Immature natural killer cell (primary cell): ENCODE results near the gene ZBTB21. TPM values are rescaled to one million over a fixed set of nuclear protein-coding genes. Genes with fewer than 3 reads are reported as not detected.

ENCODE experiments used
- DNase-seq, 3 donors: peaks; one replicate each; pipeline ENCODE4 v3.0.0; 2022; ENCODE audit warnings: mixed read lengths in 1 of 3
- H3K27ac Mint-ChIP-seq, 6 donors: one replicate each; pipeline ENCODE4 v1.8.0; 2020; ENCODE audit warnings: mixed read lengths in 6 of 6, mild to moderate bottlenecking in 5 of 6, inconsistent platforms in 4 of 6, moderate library complexity in 3 of 6
- H3K27me3 Mint-ChIP-seq, 3 donors: one replicate each; pipeline ENCODE4 v1.8.0; 2020 to 2021; ENCODE audit warnings: low read depth in 3 of 3, mild to moderate bottlenecking in 3 of 3, mixed read lengths in 3 of 3, moderate library complexity in 3 of 3, inconsistent platforms in 1 of 3
- H3K36me3 Mint-ChIP-seq, 3 donors: one replicate each; pipeline ENCODE4 v1.8.0; 2020; ENCODE audit warnings: mixed read lengths in 3 of 3, inconsistent platforms in 2 of 3, mild to moderate bottlenecking in 2 of 3
- H3K4me1 Mint-ChIP-seq, 2 donors: one replicate each; pipeline ENCODE4 v1.8.0; 2020; ENCODE audit warnings: inconsistent platforms in 2 of 2, mild to moderate bottlenecking in 2 of 2, mixed read lengths in 2 of 2, moderate library complexity in 1 of 2
- H3K4me3 Mint-ChIP-seq, 5 donors: one replicate each; pipeline ENCODE4 v1.8.0; 2020; ENCODE audit warnings: mild to moderate bottlenecking in 5 of 5, mixed read lengths in 5 of 5, inconsistent platforms in 3 of 5, moderate library complexity in 3 of 5
- H3K9me3 Mint-ChIP-seq, 6 donors: one replicate each; pipeline ENCODE4 v1.8.0; 2020; ENCODE audit warnings: mild to moderate bottlenecking in 6 of 6, mixed read lengths in 6 of 6, inconsistent platforms in 4 of 6, moderate library complexity in 3 of 6
- polyA plus RNA-seq, 3 donors: library from polyadenylated mRNA; unstranded; fragments of 300-500 nt; fragmentation: Illumina TruSeq; gene quantifications; one replicate each; pipeline ENCODE4 v1.2.3, GENCODE V29; 2021

The ZBTB21 gene
- polyA plus RNA-seq, 3 donors from 2014 or later, result 1.3 to 4.1 (median 2.2) TPM

DNA sequence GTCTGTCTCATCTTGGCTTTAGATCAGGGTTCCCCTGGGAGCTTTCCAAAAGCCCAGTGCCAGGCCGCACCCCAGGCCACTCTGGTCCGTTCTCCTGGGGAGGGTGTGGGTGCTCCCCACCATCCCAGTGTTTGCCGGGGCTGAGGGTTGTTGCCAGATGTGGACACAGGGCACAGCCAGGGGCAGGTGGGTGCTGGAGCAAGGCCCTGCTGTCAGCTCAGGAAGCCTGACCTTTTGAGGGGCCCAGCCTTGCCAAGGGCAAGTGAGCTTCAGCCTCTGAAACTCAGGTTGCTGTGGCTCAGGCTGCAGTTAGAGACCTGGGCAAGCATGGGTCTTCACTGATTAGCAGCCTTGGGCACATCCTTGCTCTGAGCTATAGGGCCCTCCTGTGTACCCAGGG is 22.8 kb upstream of the ZBTB21 start:
- Mint-ChIP-seq H3K4me3 (no peak overlapping the region), H3K27me3 (peaks cover 3 to 6% (median 4%) of the 10 kb centered on the region in 3 donors), H3K4me1 (no peaks in the 10 kb centered on the region), H3K27ac (no peak overlapping the region), H3K9me3 (no peaks in the 10 kb centered on the region), H3K36me3 (no peaks in the 10 kb centered on the region)
- no peak for DNase-seq

DNA sequence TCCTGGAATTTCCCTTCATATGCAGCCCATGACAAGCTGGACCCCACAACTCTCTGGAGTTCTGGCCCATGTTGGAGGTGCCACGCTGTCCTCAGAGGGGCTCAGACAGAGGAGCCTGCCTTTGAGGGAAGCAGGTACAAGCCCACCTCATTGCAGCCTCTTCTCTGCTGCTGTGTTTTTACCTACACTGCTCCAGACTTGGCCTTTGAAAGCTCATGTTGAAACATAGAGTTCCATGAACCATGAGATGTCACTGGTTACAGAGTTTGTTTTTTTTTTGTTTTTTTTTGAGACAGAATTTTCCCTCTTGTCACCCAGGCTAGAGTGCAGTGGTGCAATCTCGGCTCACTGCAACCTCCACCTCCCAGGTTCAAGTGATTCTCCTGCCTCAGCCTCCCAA is 22.1 kb upstream of the ZBTB21 start:
- Mint-ChIP-seq H3K9me3 (no peaks in the 10 kb centered on the region), H3K4me1 (no peaks in the 10 kb centered on the region), H3K27ac (no peak overlapping the region), H3K4me3 (no peak overlapping the region), H3K27me3 (peaks cover 3 to 6% (median 4%) of the 10 kb centered on the region in 3 donors), H3K36me3 (no peaks in the 10 kb centered on the region)
- no peak for DNase-seq

DNA sequence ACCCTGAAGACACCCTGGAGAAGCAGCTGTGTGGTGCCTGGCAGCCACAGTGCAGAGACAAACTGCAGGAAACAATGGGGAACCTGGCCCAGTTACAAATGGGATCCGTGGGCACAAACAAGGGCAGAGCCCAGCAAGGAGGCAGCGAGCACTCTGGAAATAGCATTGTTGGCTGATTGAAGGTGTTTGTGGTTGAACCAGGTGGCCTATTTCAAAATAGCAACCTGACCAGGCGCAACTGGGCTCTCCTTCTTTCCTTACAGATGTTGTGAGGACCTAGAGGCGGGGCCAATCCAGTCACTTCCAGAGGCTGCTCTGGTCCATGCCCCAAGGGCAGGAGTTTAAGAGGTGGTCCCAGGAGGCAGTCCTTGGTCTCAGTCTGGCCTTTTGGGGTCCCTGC is 21.7 kb upstream of the ZBTB21 start:
- Mint-ChIP-seq H3K4me3 (no peak overlapping the region), H3K36me3 (no peaks in the 10 kb centered on the region), H3K27ac (no peak overlapping the region), H3K4me1 (no peaks in the 10 kb centered on the region), H3K9me3 (no peaks in the 10 kb centered on the region), H3K27me3 (peaks cover 3 to 6% (median 4%) of the 10 kb centered on the region in 3 donors)
- DNase-seq, result no peak

DNA sequence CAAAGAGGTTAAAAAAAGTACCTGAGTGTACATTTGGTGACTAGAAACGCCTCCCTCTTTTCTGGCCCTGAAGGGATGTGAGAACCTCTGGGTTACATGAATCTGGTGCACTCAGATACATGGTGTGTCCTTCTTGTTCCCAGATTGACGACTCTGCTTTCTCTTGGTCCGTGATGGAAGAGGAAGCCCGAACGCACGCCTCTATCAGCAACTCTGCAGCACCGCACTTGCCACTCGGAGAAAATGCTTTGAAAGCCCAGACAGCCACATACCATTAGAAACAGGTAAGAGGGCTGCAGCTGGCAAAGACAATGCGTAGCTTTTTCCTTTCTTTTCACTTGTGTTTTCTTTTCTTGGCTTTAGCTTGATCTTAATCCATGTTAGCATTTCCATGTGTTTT is 21.1 kb upstream of the ZBTB21 start:
- H3K27ac Mint-ChIP-seq, result no peak overlapping the region

DNA sequence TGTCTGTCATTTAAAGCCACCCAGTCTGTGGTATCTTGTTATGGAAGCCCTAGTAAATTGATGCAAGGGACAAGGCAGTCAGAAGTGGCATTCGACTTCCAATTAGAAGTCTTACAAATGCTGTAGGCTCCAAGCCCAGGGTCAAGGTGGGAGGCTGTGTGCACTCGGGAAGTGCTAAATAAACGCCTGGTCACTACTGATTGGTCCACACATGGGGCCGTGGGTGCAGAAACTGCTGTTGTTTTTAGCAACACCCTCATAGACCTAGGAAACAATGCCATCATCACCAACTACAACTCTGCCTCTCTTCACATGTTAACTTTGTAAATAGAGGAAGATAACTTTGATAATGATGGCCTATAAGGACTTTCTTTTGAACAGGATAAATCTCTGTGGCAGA is 20.2 kb upstream of the ZBTB21 start:
- no peak overlapping the region for H3K27ac Mint-ChIP-seq
- no peak overlapping the region for H3K4me3 Mint-ChIP-seq
- DNase-seq, result no peak
- no peaks in the 10 kb centered on the region for H3K36me3 Mint-ChIP-seq
- H3K27me3 Mint-ChIP-seq, result peaks cover 3 to 9% (median 4%) of the 10 kb centered on the region in 3 donors
- H3K9me3 Mint-ChIP-seq, result no peaks in the 10 kb centered on the region
- H3K4me1 Mint-ChIP-seq, result no peaks in the 10 kb centered on the region

More for the DNA sequence above, 21.1 kb upstream of the ZBTB21 start:
- DNase-seq, result no peak
- H3K9me3 Mint-ChIP-seq, result no peaks in the 10 kb centered on the region
- no peaks in the 10 kb centered on the region for H3K36me3 Mint-ChIP-seq
- no peak overlapping the region for H3K4me3 Mint-ChIP-seq
- H3K27me3 Mint-ChIP-seq, result peaks cover 3 to 6% (median 4%) of the 10 kb centered on the region in 3 donors
- no peaks in the 10 kb centered on the region for H3K4me1 Mint-ChIP-seq

DNA sequence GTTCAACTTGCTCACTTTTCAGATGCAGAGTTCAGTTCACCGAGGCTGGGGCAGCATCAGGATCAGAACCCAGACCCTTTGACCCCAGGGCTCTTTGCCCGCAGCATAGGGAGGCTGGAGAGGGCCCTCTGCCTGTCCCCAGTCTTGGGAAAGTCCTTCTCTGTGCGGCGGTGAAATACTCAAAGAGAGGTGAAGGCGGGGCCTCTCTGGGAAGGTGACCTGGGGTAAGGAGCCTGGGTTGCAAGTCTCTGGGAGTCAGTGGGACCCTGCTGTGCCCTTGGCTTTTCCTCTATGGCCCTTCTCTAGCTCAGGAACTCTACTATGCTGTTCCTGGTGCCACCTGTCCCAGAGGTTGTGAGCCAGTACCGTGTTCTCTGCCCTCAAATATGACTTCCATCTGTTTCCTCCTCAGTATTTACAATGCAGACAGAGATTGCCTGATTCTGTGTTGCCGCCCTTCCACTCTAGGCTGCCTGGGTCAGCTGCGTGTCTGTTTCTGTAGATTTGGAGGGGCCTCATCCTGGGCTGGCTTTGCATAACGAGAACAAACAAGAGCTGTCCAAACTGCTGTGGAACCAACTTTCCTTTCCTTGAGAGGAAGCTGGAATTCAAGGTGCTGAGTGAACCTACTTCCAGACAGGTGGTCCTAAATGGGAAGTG is 18.7 kb upstream of the ZBTB21 start:
- no peak overlapping the region for H3K27ac Mint-ChIP-seq
- no peak overlapping the region for H3K4me3 Mint-ChIP-seq
- no peaks in the 10 kb centered on the region for H3K9me3 Mint-ChIP-seq
- no peaks in the 10 kb centered on the region for H3K36me3 Mint-ChIP-seq
- H3K4me1 Mint-ChIP-seq, result no peaks in the 10 kb centered on the region
- DNase-seq, result no peak
- peaks cover 4 to 8% (median 5%) of the 10 kb centered on the region in 3 donors for H3K27me3 Mint-ChIP-seq

DNA sequence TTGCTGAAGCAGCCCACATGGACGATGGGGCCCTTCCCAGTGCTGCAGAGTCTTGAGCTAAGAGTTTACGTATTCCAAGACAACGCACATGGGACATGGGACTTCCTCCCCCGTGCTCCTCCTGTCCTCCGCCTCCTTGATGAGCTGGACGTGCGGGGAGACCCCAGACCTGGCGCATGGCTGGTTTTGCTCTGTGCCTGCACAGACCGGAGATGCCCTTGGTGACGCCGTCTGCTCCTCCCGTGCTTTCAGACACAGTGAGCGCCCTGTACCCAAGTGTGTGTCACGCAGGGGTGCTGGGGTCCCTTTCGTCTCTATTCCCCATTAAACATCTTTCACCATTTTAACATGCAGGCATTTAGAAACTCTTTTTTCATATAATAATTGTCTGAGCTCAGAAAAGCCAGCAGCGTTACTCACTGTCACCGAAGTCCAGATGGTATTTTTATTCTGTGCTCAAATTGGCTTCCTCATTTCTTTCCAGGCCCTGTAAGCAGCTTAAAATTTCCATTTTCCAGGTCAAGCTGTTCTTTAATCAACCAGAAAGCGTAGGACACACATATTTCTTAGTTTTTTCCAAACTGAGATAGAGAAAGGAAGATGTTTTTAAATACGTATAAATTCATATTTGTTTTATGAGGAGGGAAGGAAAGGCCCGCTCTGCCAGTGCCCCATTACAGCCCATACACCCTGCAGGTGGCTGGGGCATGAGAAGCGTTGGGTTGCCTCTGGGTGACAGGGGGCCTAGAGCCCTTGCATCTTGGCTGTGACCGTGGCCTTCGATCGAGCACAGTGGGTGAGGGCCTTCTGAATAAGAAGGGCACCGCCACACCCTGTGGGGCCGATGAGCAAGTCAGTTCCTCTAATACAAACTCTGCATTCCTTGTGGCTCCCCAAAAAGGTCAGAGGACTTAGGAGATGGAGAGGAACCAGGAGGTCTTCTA is 17.9 kb upstream of the ZBTB21 start:
- H3K27me3 Mint-ChIP-seq, result peaks cover 2 to 8% (median 8%) of the 10 kb centered on the region in 3 donors
- no peaks in the 10 kb centered on the region for H3K9me3 Mint-ChIP-seq
- no peak overlapping the region for H3K4me3 Mint-ChIP-seq
- H3K27ac Mint-ChIP-seq, result no peak overlapping the region
- no peaks in the 10 kb centered on the region for H3K4me1 Mint-ChIP-seq
- no peaks in the 10 kb centered on the region for H3K36me3 Mint-ChIP-seq
- no peak for DNase-seq

DNA sequence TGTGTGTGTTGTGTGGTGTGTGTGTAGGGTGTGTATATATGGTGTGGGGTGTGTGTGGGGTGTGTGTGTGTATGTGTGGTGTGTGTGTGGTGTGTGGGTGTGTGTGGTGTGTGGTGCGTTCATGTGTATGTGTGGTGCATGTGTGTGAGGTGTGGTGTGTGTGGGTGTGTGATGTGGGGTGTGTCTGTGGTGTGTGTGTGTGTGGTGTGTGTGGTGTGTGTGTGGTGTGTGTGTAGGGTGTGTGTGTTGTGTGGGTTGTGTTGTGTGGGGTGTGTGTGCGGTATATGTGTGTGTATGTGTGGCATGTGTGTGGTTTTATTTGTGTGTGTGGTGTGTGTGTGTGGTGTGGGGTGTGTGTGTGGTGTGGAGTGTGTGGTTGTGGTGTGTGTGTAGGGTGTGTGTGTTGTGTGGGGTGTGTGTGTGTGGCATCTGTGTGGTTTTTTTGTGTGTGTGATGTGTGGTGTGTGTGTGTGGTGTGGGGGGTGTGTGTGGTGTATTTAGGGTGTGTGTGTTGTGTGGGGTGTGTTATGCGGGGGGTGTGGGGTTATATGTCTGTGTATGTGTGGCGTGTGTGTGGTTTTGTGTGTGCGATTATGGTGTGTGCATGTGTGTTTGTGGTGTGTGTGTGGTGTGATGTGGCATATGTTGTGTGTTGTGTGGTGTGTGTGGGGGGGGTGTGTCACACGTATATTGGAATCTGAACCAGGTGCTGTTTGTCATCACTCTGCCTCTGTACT is 17.1 kb upstream of the ZBTB21 start:
- Mint-ChIP-seq H3K27ac (peak overlapping the region in 1 of 6 donors; percentile 62), H3K4me3 (no peak overlapping the region), H3K27me3 (peaks cover 2 to 11% (median 8%) of the 10 kb centered on the region in 3 donors), H3K4me1 (no peaks in the 10 kb centered on the region), H3K9me3 (no peaks in the 10 kb centered on the region), H3K36me3 (no peaks in the 10 kb centered on the region)
- no peak for DNase-seq

DNA sequence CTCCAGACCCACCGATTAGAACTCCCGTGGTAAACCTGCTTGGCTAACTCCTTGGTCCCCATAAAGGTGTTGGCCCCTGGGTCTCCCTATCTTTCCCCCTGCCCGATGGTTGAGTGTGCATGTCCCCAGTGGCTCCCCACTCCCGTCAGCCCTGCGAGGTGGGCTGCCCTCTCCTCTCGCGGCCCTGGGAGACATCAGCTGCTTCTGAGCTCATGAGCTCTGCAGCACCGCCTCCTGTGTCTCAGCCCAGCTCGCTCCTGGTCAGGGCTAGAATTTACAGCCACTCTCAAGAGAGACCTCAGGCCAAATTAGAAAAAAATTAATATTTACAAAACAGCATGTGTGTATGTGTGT is 15.9 kb upstream of the ZBTB21 start:
- Mint-ChIP-seq H3K4me3 (no peak overlapping the region), H3K27ac (no peak overlapping the region), H3K4me1 (no peaks in the 10 kb centered on the region), H3K9me3 (no peaks in the 10 kb centered on the region), H3K36me3 (no peaks in the 10 kb centered on the region), H3K27me3 (peaks cover 2 to 9% (median 6%) of the 10 kb centered on the region in 3 donors)
- DNase-seq, result no peak

DNA sequence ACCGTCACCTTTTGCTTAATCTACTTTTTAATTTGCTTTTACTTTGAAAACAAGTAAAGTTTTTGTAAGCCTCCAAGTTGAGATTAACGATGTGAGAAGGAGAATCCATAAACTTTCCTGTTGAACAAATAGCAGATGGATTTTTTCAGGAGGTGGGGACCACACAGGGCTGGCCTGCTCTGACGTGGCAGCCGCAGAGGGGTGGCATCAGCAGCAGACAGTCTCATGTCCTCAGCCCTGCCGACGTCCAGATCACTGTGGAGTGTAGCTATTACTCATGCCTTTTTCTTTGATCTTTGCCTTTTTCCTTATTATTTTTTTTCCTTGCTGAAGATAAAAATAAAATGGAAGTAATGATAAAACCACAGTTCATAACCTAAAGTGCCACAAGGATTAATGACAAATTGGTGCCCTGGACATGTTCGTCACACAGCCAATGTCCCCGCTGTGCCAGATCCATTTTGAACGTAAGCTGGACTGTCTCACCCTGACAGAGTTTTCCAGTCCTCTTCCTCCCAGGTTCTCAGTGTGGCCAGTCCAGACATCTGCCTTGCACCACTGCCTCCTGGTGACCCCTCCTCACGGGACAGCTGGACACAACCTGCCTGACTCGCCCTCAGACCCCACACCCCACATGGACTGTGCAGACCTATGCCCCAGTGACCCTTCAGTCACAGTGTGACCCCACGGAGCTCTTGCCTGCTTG is 15.4 kb upstream of the ZBTB21 start:
- no peaks in the 10 kb centered on the region for H3K36me3 Mint-ChIP-seq
- no peak overlapping the region for H3K4me3 Mint-ChIP-seq
- H3K27ac Mint-ChIP-seq, result no peak overlapping the region
- peaks cover 3 to 10% (median 6%) of the 10 kb centered on the region in 3 donors for H3K27me3 Mint-ChIP-seq
- H3K9me3 Mint-ChIP-seq, result no peaks in the 10 kb centered on the region
- no peaks in the 10 kb centered on the region for H3K4me1 Mint-ChIP-seq
- DNase-seq, result no peak

DNA sequence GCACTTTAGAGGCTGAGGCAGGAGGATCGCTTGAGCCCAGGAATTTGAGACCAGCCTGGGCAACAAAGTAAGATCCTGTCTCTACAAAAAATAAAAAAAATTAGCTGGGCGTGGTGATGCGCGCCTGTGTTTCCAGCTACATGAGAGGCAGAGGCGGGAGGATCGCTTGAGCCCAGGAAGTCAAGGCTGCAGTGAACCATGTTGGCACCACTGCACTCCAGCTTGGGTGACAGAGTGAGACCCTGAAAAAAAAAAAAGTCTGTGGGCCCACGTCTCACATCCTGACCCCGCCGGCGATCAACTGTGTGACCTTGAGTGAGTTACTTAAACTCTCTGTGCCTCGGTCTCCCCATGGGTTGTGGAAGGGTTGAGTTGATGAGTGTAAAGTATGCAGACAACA is 12.7 kb upstream of the ZBTB21 start:
- Mint-ChIP-seq H3K36me3 (no peaks in the 10 kb centered on the region), H3K27ac (no peak overlapping the region), H3K9me3 (no peaks in the 10 kb centered on the region), H3K27me3 (peaks cover 6 to 10% (median 9%) of the 10 kb centered on the region in 3 donors), H3K4me1 (no peaks in the 10 kb centered on the region), H3K4me3 (no peak overlapping the region)
- no peak for DNase-seq

DNA sequence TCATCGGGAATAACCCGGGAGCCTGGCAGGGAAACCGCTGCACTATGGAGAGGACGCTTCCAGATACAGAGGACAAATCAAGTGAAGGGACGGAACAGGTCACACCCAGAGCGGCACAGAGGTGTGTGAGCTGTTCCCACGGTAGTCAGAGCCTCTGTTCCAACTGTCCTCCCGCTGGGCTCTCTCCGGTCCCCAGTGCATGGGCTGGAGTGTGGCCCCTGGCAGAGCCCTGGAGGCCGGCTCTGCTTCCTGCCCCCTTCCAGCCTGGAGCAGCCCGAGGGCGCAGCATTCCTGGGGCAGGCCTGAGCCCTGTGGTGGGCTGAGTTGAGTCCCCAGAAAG is 11.9 kb upstream of the ZBTB21 start:
- Mint-ChIP-seq H3K27me3 (peaks cover 7 to 10% (median 10%) of the 10 kb centered on the region in 3 donors), H3K27ac (no peak overlapping the region), H3K4me1 (no peaks in the 10 kb centered on the region), H3K9me3 (no peaks in the 10 kb centered on the region), H3K4me3 (no peak overlapping the region), H3K36me3 (no peaks in the 10 kb centered on the region)
- DNase-seq, result no peak

DNA sequence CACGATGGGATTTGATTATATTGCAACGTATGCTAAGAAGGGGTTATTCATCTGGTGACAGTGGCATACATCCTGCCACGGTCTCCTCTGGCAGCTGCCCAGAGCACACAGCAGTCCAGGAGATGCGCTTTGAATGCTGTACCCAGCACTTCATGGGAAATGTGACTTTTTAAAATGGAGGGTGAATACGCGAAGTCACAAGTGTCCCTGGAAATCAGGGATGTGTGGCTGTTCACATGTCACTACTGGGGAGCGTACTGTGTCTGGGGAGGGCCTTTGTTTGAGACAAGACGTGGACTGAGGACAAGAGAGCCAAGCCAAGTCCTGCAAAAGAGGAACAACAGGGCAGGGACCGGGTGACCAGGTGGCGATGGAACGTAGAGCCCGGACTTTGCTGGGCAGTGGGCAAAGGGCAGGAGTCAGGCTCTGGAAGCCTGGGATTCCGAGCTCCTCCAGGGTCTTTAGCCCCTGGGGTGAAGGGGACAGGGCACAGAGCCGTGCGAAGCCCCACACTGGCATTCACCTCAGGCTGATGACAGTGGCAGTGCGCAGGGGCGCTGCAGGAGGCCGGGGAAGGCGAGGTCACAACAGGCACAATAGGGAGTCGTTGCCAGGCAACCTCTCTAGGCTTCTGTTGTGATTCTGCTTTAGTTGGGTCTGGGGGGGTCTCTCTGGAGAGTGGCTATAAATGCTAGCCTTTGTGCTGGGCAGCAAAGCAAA is 11.4 kb upstream of the ZBTB21 start:
- Mint-ChIP-seq H3K4me1 (no peaks in the 10 kb centered on the region), H3K9me3 (no peaks in the 10 kb centered on the region), H3K27ac (no peak overlapping the region), H3K4me3 (no peak overlapping the region), H3K36me3 (no peaks in the 10 kb centered on the region), H3K27me3 (peaks cover 8 to 11% (median 10%) of the 10 kb centered on the region in 3 donors)
- no peak for DNase-seq
